DOHH2 (cell line): ENCODE data around the gene SLC25A17.
"Not testable (repeated sequence)": the region's sequence is repeated elsewhere in the genome, so short reads cannot be mapped to it uniquely, and the experiment has no call there.

Experiments used
- H3F3A ChIP-seq: fragments of 200-600 bp; sonication (generic), shearing (Covaris generic); 2 replicates; pipeline ENCODE4 v1.6.0; 2016; ENCODE audit warnings: antibody characterized with exemption, mild to moderate bottlenecking; ENCODE audit not compliant: control insufficient read depth, insufficient read depth
- H3K27ac ChIP-seq: fragments of 200-600 bp; sonication (generic); 2 replicates; pipeline ENCODE4 v1.5.1; 2014; ENCODE audit warnings: low read depth, mild to moderate bottlenecking, low read length, moderate library complexity
- H3K27me3 ChIP-seq: fragments of 200-600 bp; sonication (generic); 2 replicates; pipeline ENCODE4 v1.6.1; 2014; ENCODE audit warnings: mild to moderate bottlenecking, low read length, mixed read lengths; ENCODE audit not compliant: control insufficient read depth
- H3K36me3 ChIP-seq: fragments of 200-600 bp; sonication (generic); 2 replicates; pipeline ENCODE4 v1.6.1; 2014; ENCODE audit warnings: mild to moderate bottlenecking, low read length, moderate library complexity, mixed read lengths; ENCODE audit not compliant: control insufficient read depth
- H3K4me1 ChIP-seq: fragments of 200-600 bp; sonication (generic); 2 replicates; pipeline ENCODE4 v1.6.1; 2014; ENCODE audit warnings: mild to moderate bottlenecking, low read length, mixed read lengths; ENCODE audit not compliant: control insufficient read depth
- H3K4me2 ChIP-seq: fragments of 200-600 bp; sonication (generic); 2 replicates; pipeline ENCODE4 v1.6.0; 2014; ENCODE audit warnings: mild to moderate bottlenecking, low read length, moderate library complexity
- H3K4me3 ChIP-seq: fragments of 200-600 bp; sonication (generic); 2 replicates; pipeline ENCODE4 v1.5.1; 2014; ENCODE audit warnings: mild to moderate bottlenecking, low read length, mixed read lengths
- H3K79me2 ChIP-seq: fragments of 200-600 bp; sonication (generic); 2 replicates; pipeline ENCODE4 v1.6.1; 2014; ENCODE audit warnings: mild to moderate bottlenecking, low read length, mixed read lengths; ENCODE audit not compliant: control insufficient read depth
- H3K9me2 ChIP-seq: fragments of 200-600 bp; sonication (generic); replicated peaks from 2 replicates; pipeline ENCODE4 v1.6.1; 2014; ENCODE audit warnings: mild to moderate bottlenecking, low read length, mixed read lengths; ENCODE audit not compliant: control insufficient read depth
- H3K9me3 ChIP-seq: fragments of 200-600 bp; sonication (generic); 2 replicates; pipeline ENCODE4 v1.6.1; 2014; ENCODE audit warnings: antibody characterized with exemption, low read length, mixed read lengths; ENCODE audit not compliant: control insufficient read depth, insufficient read depth
- H4K20me1 ChIP-seq: fragments of 200-600 bp; sonication (generic); 2 replicates; pipeline ENCODE4 v1.6.0; 2014; ENCODE audit warnings: low read depth, mild to moderate bottlenecking, antibody characterized with exemption, low read length, moderate library complexity; ENCODE audit not compliant: control insufficient read depth, insufficient read depth
- CTCF ChIP-seq: fragments of 200-600 bp; sonication (generic); IDR thresholded peaks from one replicate; pipeline ENCODE4 v1.5.1; 2014; ENCODE audit warnings: antibody characterized with exemption, mild to moderate bottlenecking, low read depth, low read length; ENCODE audit not compliant: poor library complexity, severe bottlenecking
- EZH2phosphoT487 ChIP-seq: fragments of 200-600 bp; sonication (generic); IDR thresholded peaks from 2 replicates; pipeline ENCODE4 v1.6.1; 2017; ENCODE audit warnings: borderline replicate concordance, mild to moderate bottlenecking, antibody characterized with exemption, low read length, moderate library complexity, mixed read lengths

Gene SLC25A17

GRCh38 chr22:40720538-40721256, 98.4 kb downstream of the SLC25A17 start:
- Histone ChIP-seq H3K4me1 (0 out of 2 replicates have a peak, but pooled peaks cover 4% of the 10 kb centered on the region), H3K27ac (no peak overlapping the region), H3K79me2 (no peaks in the 10 kb centered on the region), H4K20me1 (no peaks in the 10 kb centered on the region), H3K9me2 (no peaks in the 10 kb centered on the region), H3K36me3 (no peaks in the 10 kb centered on the region), H3K27me3 (peaks cover 12% of the 10 kb centered on the region), H3F3A (no peaks in the 10 kb centered on the region), H3K9me3 (no peaks in the 10 kb centered on the region), H3K4me3 (no peak overlapping the region), H3K4me2 (no peak overlapping the region)
- TF ChIP-seq CTCF (no peak), EZH2phosphoT487 (no peak)

GRCh38 chr22:40720156-40720537, 99.0 kb downstream of the SLC25A17 start:
- not testable (repeated sequence) for H4K20me1 ChIP-seq, H3K79me2 ChIP-seq, H3K4me3 ChIP-seq, H3K36me3 ChIP-seq, H3F3A ChIP-seq, H3K4me2 ChIP-seq, H3K9me2 ChIP-seq, H3K4me1 ChIP-seq, H3K9me3 ChIP-seq, H3K27ac ChIP-seq
- peaks cover 12% of the 10 kb centered on the region for H3K27me3 ChIP-seq
